NCI-H1694 (cell line): ENCODE data around the gene SARS2.
A peak's percentile ranks its signal among the peaks of the same experiment; 100 is the strongest.

ENCODE experiments used
- DNase-seq: peaks from one replicate; lab custom pipeline; 2025; lab: John Stamatoyannopoulos, UW

SARS2 gene

GRCh38 chr19:38917921-38918491 lies 12.6 kb downstream of the SARS2 start:
- DNase-seq, result peak; percentile 2

GRCh38 chr19:38917516-38917915 lies 13.0 kb downstream of the SARS2 start:
- no peak for DNase-seq

- DNase-seq, result no peak
These were observed 14.9 kb downstream of the SARS2 start for GRCh38 chr19:38915329-38916321.

- no peak for DNase-seq
These were observed 16.6 kb downstream of the SARS2 start for GRCh38 chr19:38913958-38914357.

- DNase-seq, result no peak
These were observed 17.7 kb downstream of the SARS2 start for GRCh38 chr19:38912600-38913514.

- DNase-seq, result no peak
These were observed 19.1 kb downstream of the SARS2 start for GRCh38 chr19:38911388-38912001.

GRCh38 chr19:38910488-38910887 lies 20.1 kb downstream of the SARS2 start:
- no peak for DNase-seq

- DNase-seq, result no peak
These were observed 21.7 kb downstream of the SARS2 start for GRCh38 chr19:38908911-38909310.

- DNase-seq, result no peak
These were observed 22.9 kb downstream of the SARS2 start for GRCh38 chr19:38907670-38908069.

GRCh38 chr19:38907227-38907626 lies 23.3 kb downstream of the SARS2 start:
- no peak for DNase-seq

- no peak for DNase-seq
These were observed 24.9 kb downstream of the SARS2 start for GRCh38 chr19:38905620-38906019.

GRCh38 chr19:38904581-38905539 lies 25.7 kb downstream of the SARS2 start:
- DNase-seq, result no peak

- no peak for DNase-seq
These were observed 28.9 kb downstream of the SARS2 start for GRCh38 chr19:38901683-38902082.

GRCh38 chr19:38900743-38901190 lies 29.8 kb downstream of the SARS2 start:
- DNase-seq, result no peak

- DNase-seq, result peak; percentile 44
These were observed 30.3 kb downstream of the SARS2 start for GRCh38 chr19:38900202-38900629.

GRCh38 chr19:38899447-38900201 lies 30.9 kb downstream of the SARS2 start, which contains the start of the genes NFKBIB and SIRT2:
NFKBIB (plus strand) TSS chr19:38899969; CDS start chr19:38900033, 64 bp downstream.
SIRT2 (minus strand) TSS chr19:38899618; CDS start chr19:38899521, 97 bp downstream.
- peak; percentile 100 for DNase-seq

GRCh38 chr19:38898788-38899446 lies 31.6 kb downstream of the SARS2 start:
- DNase-seq, result no peak

- no peak for DNase-seq
These were observed 35.6 kb downstream of the SARS2 start for GRCh38 chr19:38894968-38895367.

- no peak for DNase-seq
These were observed 37.2 kb downstream of the SARS2 start for GRCh38 chr19:38893341-38893771.
